ENCODE results near the gene TMEM116.

DNA sequence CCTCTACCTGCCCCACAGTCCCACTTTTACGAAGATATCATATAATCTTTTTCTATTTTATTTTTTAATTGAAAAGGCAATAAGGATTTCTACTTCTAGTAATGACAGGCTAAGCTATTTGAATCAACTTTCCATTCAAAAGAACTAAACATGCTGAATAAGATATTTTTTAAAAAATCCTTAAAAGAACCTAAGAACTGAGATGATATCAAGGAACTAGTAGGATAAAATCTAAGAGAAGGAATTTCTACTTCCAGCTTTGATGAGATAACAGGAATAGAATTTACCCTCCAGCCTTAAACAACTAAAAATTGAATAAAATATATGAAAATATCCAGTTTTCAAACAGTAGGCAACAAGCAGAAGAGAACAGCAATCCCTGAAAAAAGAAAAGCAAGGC lies 69.0 kb downstream of the TMEM116 start:
- TF ChIP-seq CTCF (conservative IDR thresholded peaks at IDR 0.05; ENCODE audit: low read length): no peak
- TF ChIP-seq EZH2phosphoT487 (IDR thresholded peaks at IDR 0.05; ENCODE audit: borderline replicate concordance): no peak
